Thyroid gland (tissue), 4 donors: ENCODE results near the gene LRP11. TPM values are rescaled to one million over a fixed set of nuclear protein-coding genes. Genes with fewer than 3 reads are reported as not detected.

Experiments used
- DNase-seq, 2 donors: peaks; one replicate each; pipeline ENCODE4 v3.0.0-alpha.2; 2019
- H3K27ac ChIP-seq, 3 donors: fragments of 200-600 bp; sonication (generic); 1 replicate in 2 of 3; 2 replicates in 1 of 3; pipeline ENCODE4 v1.5.1; 2016 to 2019; ENCODE audit warnings: mild to moderate bottlenecking in 1 of 3, moderate library complexity in 1 of 3
- H3K27me3 ChIP-seq: fragments of 200-600 bp; sonication (generic); one replicate; pipeline ENCODE4 v1.5.1; 2019
- H3K36me3 ChIP-seq, 2 donors: fragments of 200-600 bp; sonication (generic); one replicate each; pipeline ENCODE4 v1.5.1; 2016 to 2019
- H3K4me1 ChIP-seq, 2 donors: fragments of 200-600 bp; sonication (generic); one replicate each; pipeline ENCODE4 v1.5.1; 2017 to 2019
- H3K4me3 ChIP-seq, 3 donors: fragments of 200-600 bp; sonication (generic); replicated peaks in 1 of 3; 1 replicate in 2 of 3; 2 replicates in 1 of 3; pipeline ENCODE4 v1.5.1; 2016; ENCODE audit warnings: mild to moderate bottlenecking in 1 of 3
- H3K9me3 ChIP-seq: fragments of 200-600 bp; sonication (generic); one replicate; pipeline ENCODE4 v1.5.1; 2017
- CTCF ChIP-seq, 6 experiments: fragments of 200-600 bp in 3 of 6; fragments of 450-650 bp in 3 of 6; sonication (generic) in 3 of 6; IDR thresholded peaks; one replicate each; pipeline ENCODE4 v1.5.1; 2016 to 2019; ENCODE audit warnings: antibody characterized with exemption in 6 of 6, mild to moderate bottlenecking in 2 of 6, inconsistent platforms in 1 of 6, moderate library complexity in 1 of 6
- POLR2A ChIP-seq, 2 donors: fragments of 450-650 bp; IDR thresholded peaks; one replicate each; pipeline ENCODE4 v1.6.1; 2017; ENCODE audit warnings: antibody characterized with exemption in 2 of 2, mild to moderate bottlenecking in 2 of 2, moderate library complexity in 1 of 2
- WGBS, 2 donors: methylation state at CpG; one replicate each; pipeline ENCODE4 v1.1.5; 2017; 5-methylcytosine and 5-hydroxymethylcytosine counted together
- intact Hi-C: fragments of 100-400 bp; cut with DNase I; formaldehyde crosslinking; loops from one replicate; pipeline ENCODE4 v1.15.1; 2023
- total RNA-seq, 4 donors: library from RNA; depleted of rRNA; stranded (reverse); fragments of >200 nt; gene quantifications; one replicate each; pipeline ENCODE4 v1.2.3, GENCODE V29; 2016

The LRP11 gene
- total RNA-seq, 4 donors from 2014 or later: 39.4 to 76.8 (median 57.2) TPM

GRCh38 chr6:149830731-149831307 is 33.3 kb downstream of the LRP11 start:
- Histone ChIP-seq H3K9me3 (no peaks in the 10 kb centered on the region), H3K36me3 (peaks cover 4 to 5% of the 10 kb centered on the region in 2 donors), H3K4me1 (no peaks in the 10 kb centered on the region), H3K27ac (no peak overlapping the region), H3K4me3 (no peak overlapping the region), H3K27me3 (no peaks in the 10 kb centered on the region)
- DNase-seq: no peak
- 81 to 87% methylated on average over 7 of the region's 7 CpGs for WGBS, 2 donors
- intact Hi-C loops: no loop called here
- no peak for TF ChIP-seq CTCF (IDR thresholded peaks at IDR 0.05)
- TF ChIP-seq POLR2A (IDR thresholded peaks at IDR 0.05): no peak

GRCh38 chr6:149825292-149825691 is 38.9 kb downstream of the LRP11 start:
- WGBS, 2 donors: 89 to 92% methylated on average over 4 of the region's 4 CpGs
- TF ChIP-seq POLR2A (IDR thresholded peaks at IDR 0.05) (no peak), CTCF (IDR thresholded peaks at IDR 0.05) (no peak)
- no peak for DNase-seq
- H3K4me1 ChIP-seq: no peaks in the 10 kb centered on the region
- H3K27me3 ChIP-seq: no peaks in the 10 kb centered on the region
- peaks cover 0 to 7% of the 10 kb centered on the region in 2 donors for H3K36me3 ChIP-seq
- intact Hi-C loops: loop anchor here (10.0 kb wide), 1 partner anchor 190 kb away; no protein-coding TSS in a partner anchor
- H3K4me3 ChIP-seq: no peak overlapping the region
- H3K27ac ChIP-seq: no peak overlapping the region
- H3K9me3 ChIP-seq: no peaks in the 10 kb centered on the region

GRCh38 chr6:149823013-149823412 is 41.1 kb downstream of the LRP11 start:
- H3K36me3 ChIP-seq: peaks cover 0 to 10% of the 10 kb centered on the region in 2 donors
- WGBS, 2 donors: 81 to 85% methylated on average over 4 of the region's 4 CpGs

GRCh38 chr6:149821492-149821891 is 42.7 kb downstream of the LRP11 start:
- H3K4me1 ChIP-seq: no peaks in the 10 kb centered on the region
- DNase-seq: no peak
- peaks cover 0 to 10% of the 10 kb centered on the region in 2 donors for H3K36me3 ChIP-seq
- WGBS, 2 donors: 93 to 97% methylated on average over 1 of the region's 1 CpG
- no peaks in the 10 kb centered on the region for H3K27me3 ChIP-seq
- TF ChIP-seq POLR2A (IDR thresholded peaks at IDR 0.05): no peak
- no peak for TF ChIP-seq CTCF (IDR thresholded peaks at IDR 0.05)
- H3K4me3 ChIP-seq: no peak overlapping the region
- no peak overlapping the region for H3K27ac ChIP-seq
- intact Hi-C loops: loop anchor here (10.0 kb wide), 1 partner anchor 193 kb away; no protein-coding TSS in a partner anchor
- no peaks in the 10 kb centered on the region for H3K9me3 ChIP-seq

More at GRCh38 chr6:149823013-149823412, 41.1 kb downstream of the LRP11 start:
- H3K4me3 ChIP-seq: no peak overlapping the region
- DNase-seq: no peak
- intact Hi-C loops: loop anchor here (10.0 kb wide), 1 partner anchor 192 kb away; no protein-coding TSS in a partner anchor
- no peaks in the 10 kb centered on the region for H3K4me1 ChIP-seq
- TF ChIP-seq POLR2A (IDR thresholded peaks at IDR 0.05) (no peak), CTCF (IDR thresholded peaks at IDR 0.05) (no peak)
- no peak overlapping the region for H3K27ac ChIP-seq
- no peaks in the 10 kb centered on the region for H3K27me3 ChIP-seq
- no peaks in the 10 kb centered on the region for H3K9me3 ChIP-seq

- Histone ChIP-seq H3K36me3 (peaks cover 0 to 3% of the 10 kb centered on the region in 2 donors), H3K9me3 (no peaks in the 10 kb centered on the region), H3K4me1 (no peaks in the 10 kb centered on the region), H3K27ac (no peak overlapping the region), H3K27me3 (no peaks in the 10 kb centered on the region), H3K4me3 (no peak overlapping the region)
- DNase-seq: no peak
- TF ChIP-seq POLR2A (IDR thresholded peaks at IDR 0.05): no peak
- TF ChIP-seq CTCF (IDR thresholded peaks at IDR 0.05): no peak
- intact Hi-C loops: loop anchor here (10.0 kb wide), 1 partner anchor 194 kb away; no protein-coding TSS in a partner anchor
- WGBS, 2 donors: 95% methylated on average over 7 of the region's 7 CpGs
Measured at GRCh38 chr6:149820506-149820905, 43.7 kb downstream of the LRP11 start.
